ENCODE data around the gene FOXO3.

- TF ChIP-seq CTCF (IDR thresholded peaks at IDR 0.05) (no peak), POLR2A (IDR thresholded peaks at IDR 0.05) (no peak)
Measured at GRCh38 chr6:108575905-108576494, 15.3 kb downstream of the FOXO3 start.
